Measurements from ENCODE around the gene LIN28B. TPM values are rescaled to one million over a fixed set of nuclear protein-coding genes. Genes with fewer than 3 reads are reported as not detected.

Gene LIN28B, protein sequence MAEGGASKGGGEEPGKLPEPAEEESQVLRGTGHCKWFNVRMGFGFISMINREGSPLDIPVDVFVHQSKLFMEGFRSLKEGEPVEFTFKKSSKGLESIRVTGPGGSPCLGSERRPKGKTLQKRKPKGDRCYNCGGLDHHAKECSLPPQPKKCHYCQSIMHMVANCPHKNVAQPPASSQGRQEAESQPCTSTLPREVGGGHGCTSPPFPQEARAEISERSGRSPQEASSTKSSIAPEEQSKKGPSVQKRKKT
- 1.4 to 2.0 TPM (median 1.7 TPM) in 5 replicates for total RNA-seq (2022; extraction: Qiagen RNA extraction; ENCODE audit: low read depth)

DNA sequence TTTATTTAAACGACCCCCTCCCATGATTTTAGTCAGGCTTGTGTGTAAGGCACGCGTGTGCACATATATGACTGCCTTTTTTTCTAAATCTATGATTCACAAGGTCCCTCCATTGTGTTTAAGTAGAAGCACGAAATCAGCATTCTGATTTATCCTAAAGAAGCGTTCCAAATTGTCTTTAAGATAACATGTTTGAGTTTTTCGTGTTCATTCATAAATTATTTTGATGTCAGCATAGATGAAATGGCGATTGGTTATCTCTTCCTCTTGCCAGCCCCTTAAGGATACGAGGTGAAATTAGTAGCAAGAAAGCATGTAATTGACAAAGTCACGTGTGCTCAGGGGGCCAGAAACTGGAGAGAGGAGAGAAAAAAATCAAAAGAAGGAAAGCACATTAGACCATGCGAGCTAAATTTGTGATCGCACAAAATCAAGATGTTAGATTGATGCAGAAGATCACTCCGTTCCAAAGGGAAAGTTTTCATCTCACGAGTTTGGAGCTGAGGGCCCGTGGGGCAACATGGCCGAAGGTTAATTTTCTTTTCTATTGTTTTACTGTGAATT, at the start of gene LIN28B:
Gene LIN28B, plus strand, starts transcription at position 377 of the 564 bp plus-strand sequence. Its CDS starts 144 bp downstream, at position 521.

Other genes starting within 250 kb of the LIN28B start
- 2.2 to 3.5 TPM (median 3.3 TPM) in 5 replicates for gene HACE1, start 97.2 kb upstream of the LIN28B start, total RNA-seq (2022; extraction: Qiagen RNA extraction; ENCODE audit: low read depth)
- gene POPDC3, start 222.9 kb downstream of the LIN28B start, total RNA-seq (2022; extraction: Qiagen RNA extraction; ENCODE audit: low read depth): 21.6 to 30.9 TPM (median 29.2 TPM) in 5 replicates

Data from A549 treated with RU486 at 1 μM for 4 hours (cell line).